GM21619 (cell line): ENCODE results near the gene TRAF5.
"Not testable (repeated sequence)": the region's sequence is repeated elsewhere in the genome, so short reads cannot be mapped to it uniquely, and the experiment has no call there.

Experiments
- ATAC-seq: cut with Tn5 transposase; IDR thresholded peaks from one replicate; pipeline ENCODE4 v1.9.1; 2021; ENCODE audit not compliant: unreplicated experiment

Gene TRAF5

DNA sequence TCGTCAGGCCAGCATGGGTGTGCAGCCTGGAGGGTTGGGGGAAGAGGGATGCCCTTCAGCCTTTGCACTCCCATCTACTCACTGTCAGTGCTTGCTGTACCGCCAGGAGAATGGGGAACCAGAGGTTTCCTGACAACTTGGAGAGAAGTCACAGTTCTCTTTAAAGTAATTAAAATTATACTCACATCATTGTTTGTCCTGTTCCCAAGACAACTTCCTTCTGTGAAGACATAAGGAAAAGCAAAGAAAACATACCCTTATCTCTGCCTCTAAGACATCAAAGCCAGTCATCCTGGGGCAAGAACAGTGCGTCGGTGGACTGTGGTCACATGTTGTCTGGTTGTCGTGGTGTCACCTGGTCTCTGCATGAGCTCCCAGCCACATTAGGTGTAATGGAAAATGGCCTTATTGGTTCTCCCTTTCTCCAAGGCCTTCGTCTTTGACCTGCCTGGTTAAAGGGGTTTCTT, 17.6 kb downstream of the TRAF5 start:
- no peak for ATAC-seq

- no peak for ATAC-seq
Measured at GRCh38 chr1:211345719-211346118, 19.1 kb downstream of the TRAF5 start.

GRCh38 chr1:211347077-211347844, 20.6 kb downstream of the TRAF5 start:
- ATAC-seq = no peak

DNA sequence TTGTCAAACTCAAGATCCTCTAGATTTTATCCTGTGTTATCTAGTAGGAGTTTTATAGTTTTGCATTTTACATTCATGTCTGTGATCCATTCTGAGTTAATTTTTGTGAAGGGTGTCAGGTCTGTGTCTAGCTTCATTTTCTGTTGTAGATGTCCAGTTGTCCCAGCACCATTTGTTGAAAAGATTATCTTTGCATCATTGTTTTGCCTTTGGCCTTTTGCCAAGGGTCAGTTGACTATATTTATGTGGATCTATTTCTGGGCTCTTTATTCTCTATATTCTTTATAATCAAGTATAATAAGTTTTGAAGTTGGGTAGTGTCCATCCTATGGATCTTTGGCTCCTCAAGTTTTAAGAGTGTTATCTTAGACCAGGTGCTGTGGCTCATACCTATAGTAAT, 21.9 kb downstream of the TRAF5 start:
- no peak for ATAC-seq

- ATAC-seq = no peak
Measured at GRCh38 chr1:211349741-211350140, 23.1 kb downstream of the TRAF5 start.

DNA sequence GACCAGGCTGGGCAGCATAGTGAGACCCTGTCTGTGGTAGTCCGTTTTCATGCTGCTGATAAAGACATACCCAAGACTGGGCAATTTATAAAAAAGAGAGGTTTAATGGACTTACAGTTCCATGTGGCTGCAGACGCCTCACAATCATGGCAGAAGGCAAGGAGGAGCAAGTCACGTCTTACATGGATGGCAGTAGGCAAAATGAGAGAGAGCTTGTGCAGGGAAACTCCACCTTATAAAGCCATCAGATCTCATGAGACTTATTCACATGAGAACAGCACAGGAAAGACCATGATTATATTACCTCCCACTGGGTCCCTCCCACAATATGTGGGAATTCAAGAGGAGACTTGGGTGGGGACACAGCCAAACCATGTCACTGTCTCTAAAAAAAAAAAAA, 25.4 kb downstream of the TRAF5 start:
- ATAC-seq = not testable (repeated sequence)

DNA sequence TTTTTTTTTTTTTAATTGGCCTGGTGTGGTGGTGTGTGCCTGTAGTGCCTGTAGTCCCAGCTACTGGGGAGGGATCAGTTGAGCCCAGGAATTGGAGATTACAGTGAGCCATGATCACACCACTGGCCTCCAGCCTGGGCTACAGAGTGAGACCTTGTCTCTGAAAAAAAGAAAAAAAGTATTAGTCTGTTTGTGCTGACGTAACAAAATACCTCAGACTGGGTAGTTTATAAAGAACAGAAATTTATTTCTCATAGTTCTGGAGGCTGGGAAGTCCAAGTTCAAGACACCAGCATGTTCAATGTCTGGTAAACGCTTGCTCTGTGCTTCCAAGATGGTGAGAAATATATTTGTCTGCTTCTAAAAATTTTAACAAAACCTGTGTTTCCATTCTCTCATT, 25.8 kb downstream of the TRAF5 start:
- no peak for ATAC-seq

DNA sequence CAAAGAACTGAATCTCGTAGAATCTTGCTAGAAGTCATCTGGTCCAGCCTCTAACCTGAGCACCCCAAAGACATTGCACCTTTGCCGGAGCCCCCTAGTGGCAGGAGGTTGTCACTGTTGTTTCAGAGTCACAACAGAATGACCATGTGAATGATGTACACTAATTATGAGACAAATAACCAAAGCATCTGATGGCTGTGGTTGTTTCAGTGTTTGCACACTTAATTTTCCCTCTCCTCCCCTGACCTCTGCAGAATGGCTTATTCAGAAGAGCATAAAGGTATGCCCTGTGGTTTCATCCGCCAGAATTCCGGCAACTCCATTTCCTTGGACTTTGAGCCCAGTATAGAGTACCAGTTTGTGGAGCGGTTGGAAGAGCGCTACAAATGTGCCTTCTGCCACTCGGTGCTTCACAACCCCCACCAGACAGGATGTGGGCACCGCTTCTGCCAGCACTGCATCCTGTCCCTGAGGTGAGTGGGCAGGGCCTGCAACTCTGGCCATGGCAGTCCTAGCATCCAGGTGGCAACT, 26.4 kb downstream of the TRAF5 start:
- peak; percentile 91 for ATAC-seq

DNA sequence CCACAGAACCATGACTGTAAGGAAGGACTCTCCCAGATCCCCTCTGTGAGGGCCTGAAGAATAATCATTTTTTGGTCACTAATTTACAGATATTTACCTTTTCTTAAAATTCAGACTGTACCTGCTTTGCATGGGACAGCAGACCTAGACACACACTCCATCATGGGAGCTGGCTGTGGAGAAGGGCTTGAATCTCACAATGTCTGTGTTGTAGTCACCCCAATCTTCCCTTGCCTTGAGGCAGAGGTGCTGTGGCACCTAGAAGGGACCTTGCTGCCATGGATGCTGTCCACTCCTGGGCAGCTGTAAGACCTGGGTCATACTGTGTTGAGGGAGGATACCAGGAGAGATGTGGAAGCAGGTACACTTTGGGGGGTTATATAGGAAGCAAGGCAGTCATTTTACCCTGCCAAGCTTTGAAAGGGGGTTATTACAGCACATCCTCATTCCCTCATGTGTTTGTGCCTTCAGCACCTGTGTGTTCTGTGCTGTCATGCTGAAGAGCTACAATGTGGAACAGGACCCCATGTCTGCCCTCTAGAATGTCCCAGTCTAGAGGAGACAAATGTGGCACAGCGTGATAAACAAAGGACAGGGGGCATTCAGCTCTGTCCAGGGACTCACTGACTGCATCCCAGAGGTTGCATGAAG, 27.1 kb downstream of the TRAF5 start:
- no peak for ATAC-seq

DNA sequence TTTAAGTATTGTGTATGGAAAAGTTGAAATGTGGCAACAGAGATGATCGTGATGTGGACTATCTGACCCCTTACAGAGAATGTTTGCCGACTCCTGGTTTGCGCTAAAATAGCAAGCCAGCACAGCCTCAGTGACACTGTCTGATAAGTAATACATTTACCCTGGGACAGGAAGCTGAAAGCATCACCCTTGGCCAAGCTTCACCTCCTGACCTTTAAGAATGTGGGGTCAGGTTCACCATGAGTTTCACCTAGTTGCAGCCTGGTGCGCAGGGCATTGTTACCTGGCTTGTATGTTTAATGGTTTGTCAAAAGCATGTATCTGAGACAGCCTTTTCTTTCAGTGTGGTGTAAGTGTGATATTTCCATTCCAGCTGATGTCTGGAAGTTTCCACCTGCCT, 29.2 kb downstream of the TRAF5 start:
- no peak for ATAC-seq

GRCh38 chr1:211356723-211357407, 30.2 kb downstream of the TRAF5 start:
- ATAC-seq = no peak

DNA sequence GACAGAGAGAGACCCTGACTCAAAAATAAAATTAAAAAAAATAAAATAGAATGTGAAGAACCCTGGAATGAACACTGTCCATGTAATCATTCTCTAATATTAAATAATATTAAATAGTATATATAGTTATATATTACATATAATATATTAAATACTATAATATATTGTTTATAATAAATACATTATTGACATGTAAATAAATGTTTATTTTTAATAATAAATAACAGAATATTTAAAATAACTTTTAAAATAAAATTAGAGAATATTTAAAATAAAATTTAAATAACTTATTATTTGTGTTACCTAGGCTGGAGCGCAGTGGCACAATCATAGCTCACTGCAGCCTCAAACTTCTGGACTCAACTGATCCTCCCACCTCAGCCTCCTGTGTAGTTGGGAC, 32.1 kb downstream of the TRAF5 start:
- no peak for ATAC-seq

DNA sequence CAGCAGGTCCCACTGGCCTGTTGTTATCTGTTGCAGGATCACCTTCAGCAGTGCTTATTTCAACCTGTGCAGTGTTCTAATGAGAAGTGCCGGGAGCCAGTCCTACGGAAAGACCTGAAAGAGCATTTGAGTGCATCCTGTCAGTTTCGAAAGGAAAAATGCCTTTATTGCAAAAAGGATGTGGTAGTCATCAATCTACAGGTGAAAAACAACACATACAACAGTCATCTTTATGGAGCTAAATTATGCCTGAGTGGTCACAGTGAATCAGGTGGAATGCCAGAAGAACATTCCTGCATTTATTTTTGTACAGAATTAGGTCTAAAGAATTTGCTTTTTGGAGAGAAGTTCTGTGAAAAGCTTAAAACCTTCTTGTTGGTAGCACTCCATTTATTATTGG, 33.2 kb downstream of the TRAF5 start:
- ATAC-seq = no peak

DNA sequence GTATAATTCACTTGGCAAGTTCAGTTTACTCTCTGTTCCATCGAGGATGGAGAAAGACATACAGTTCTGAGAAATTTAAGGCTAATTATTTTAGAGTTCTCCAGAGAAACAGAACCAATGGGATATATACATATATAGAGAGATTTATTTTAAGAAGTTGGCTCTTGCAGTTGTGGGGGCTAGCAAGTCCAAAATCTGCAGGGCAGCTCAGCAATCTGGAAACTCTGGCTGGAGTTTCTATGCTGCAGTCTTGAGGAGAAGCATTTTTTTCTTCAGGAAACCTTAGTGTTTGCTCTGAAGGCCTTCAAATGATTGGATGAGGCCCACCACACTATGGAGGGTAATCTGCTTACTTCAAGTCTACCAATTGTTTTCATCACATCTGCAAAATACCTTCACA, 34.6 kb downstream of the TRAF5 start:
- ATAC-seq = no peak

DNA sequence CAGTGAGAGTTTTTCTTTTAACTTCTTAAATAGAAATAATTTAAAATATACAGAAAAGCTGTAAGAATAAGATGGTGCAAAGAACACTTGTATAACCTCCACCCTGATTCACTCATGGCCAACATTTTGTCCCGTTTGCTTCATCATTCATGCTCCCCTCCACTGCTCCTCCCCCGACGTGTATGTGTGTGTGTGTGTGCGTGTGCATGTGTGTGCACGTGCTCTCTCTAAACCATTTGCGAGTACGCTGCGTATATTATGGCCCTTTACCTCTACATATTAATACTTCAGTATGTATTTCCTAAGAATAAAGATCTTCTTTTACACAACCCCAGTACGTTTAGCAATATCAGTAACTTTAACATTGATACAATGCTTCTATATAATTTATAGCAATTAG, 43.0 kb downstream of the TRAF5 start:
- no peak for ATAC-seq

GRCh38 chr1:211370669-211371068, 44.0 kb downstream of the TRAF5 start:
- no peak for ATAC-seq

DNA sequence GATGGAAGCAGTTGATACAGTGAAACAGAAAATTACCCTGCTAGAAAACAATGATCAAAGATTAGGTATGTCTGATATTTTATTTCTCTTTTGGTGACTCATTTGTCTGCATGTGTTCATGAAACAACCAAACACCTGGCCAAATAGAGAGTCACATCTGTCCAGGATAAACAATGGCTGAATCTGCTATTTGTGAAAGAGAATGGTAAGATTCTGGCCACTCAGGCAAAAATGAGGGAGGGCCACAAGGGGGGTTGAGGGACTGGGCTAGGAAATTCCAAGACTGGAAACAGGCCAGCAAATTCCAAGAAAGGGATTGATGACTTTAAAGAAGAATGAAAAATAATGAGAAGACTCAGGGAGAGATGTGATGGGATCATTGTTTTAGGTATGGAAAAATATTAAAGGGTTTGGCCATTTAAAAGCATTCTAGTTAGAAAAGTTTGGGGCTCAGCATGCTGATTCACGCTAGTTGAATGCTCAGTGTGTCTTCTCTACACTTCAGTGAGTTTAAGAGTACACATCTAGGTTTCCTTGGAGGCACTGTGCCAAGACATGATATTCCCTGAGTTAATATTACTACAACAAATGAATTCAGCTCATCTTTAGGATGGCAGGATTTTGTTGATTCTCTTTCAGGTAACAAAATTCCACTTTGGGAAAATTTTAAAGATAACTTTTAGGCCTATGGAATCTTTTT, 44.9 kb downstream of the TRAF5 start:
- ATAC-seq = no peak

DNA sequence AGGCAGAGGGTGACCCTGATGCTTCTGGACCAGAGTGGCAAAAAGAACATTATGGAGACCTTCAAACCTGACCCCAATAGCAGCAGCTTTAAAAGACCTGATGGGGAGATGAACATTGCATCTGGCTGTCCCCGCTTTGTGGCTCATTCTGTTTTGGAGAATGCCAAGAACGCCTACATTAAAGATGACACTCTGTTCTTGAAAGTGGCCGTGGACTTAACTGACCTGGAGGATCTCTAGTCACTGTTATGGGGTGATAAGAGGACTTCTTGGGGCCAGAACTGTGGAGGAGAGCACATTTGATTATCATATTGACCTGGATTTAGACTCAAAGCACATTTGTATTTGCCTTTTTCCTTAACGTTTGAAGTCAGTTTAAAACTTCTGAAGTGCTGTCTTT, 45.8 kb downstream of the TRAF5 start:
- ATAC-seq = no peak

- no peak for ATAC-seq
Measured at GRCh38 chr1:211375146-211375818, 48.6 kb downstream of the TRAF5 start.

- no peak for ATAC-seq
Measured at GRCh38 chr1:211375949-211376348, 49.3 kb downstream of the TRAF5 start.
